SK-N-SH treated with all-trans-retinoic acid at 6 μM for 48 hours (cell line): ENCODE measurements around the gene PBX1.

Experiments
- ATAC-seq: fragments of 200-7000 bp; cut with Tn5 transposase; 3 replicates; pipeline ENCODE4 v1.9.1; 2020; ENCODE audit warnings: mild to moderate bottlenecking, moderate library complexity
- BACH2 ChIP-seq: fragments of 250-450 bp; sonication (Bioruptor Pico); IDR thresholded peaks from 2 replicates; pipeline ENCODE4 v1.9.0; 2021; ENCODE audit warnings: mild to moderate bottlenecking, borderline replicate concordance
- CSRNP3 ChIP-seq: fragments of 250-450 bp; sonication (Bioruptor Pico); IDR thresholded peaks from 2 replicates; pipeline ENCODE4 v1.5.1; 2021; ENCODE audit warnings: mild to moderate bottlenecking, moderate library complexity
- ESRRG ChIP-seq: fragments of 250-450 bp; sonication (Bioruptor Pico); IDR thresholded peaks from 2 replicates; pipeline ENCODE4 v1.6.1; 2021; ENCODE audit warnings: mild to moderate bottlenecking
- GLIS3 ChIP-seq: fragments of 250-450 bp; sonication (Bioruptor Pico); IDR thresholded peaks from 2 replicates; pipeline ENCODE4 v1.5.0; 2020; ENCODE audit warnings: mild to moderate bottlenecking, moderate library complexity
- ISL1 ChIP-seq: fragments of 250-450 bp; sonication (Bioruptor Pico); IDR thresholded peaks from 2 replicates; pipeline ENCODE4 v2.1.2; 2022; ENCODE audit warnings: mild to moderate bottlenecking, moderate library complexity
- OSR1 ChIP-seq: fragments of 250-450 bp; sonication (Bioruptor Pico); IDR thresholded peaks from 2 replicates; pipeline ENCODE4 v1.8.0; 2022; ENCODE audit warnings: moderate library complexity, mild to moderate bottlenecking, inconsistent platforms
- PPARA ChIP-seq: fragments of 250-450 bp; sonication (Bioruptor Pico); IDR thresholded peaks from 2 replicates; pipeline ENCODE4 v1.5.0; 2020; ENCODE audit warnings: mild to moderate bottlenecking, borderline replicate concordance
- RARB ChIP-seq: fragments of 250-450 bp; sonication (Bioruptor Pico); IDR thresholded peaks from 2 replicates; pipeline ENCODE4 v1.8.0; 2021; ENCODE audit warnings: mild to moderate bottlenecking, moderate library complexity
- SNAI2 ChIP-seq: fragments of 250-450 bp; sonication (Bioruptor Pico); IDR thresholded peaks from 2 replicates; pipeline ENCODE4 v1.5.0; 2020; ENCODE audit warnings: mild to moderate bottlenecking, moderate library complexity
- TCF4 ChIP-seq: fragments of 250-450 bp; sonication (Bioruptor Pico); IDR thresholded peaks from 2 replicates; pipeline ENCODE4 v1.8.0; 2021; ENCODE audit warnings: mild to moderate bottlenecking, moderate library complexity, borderline replicate concordance
- TOX ChIP-seq: fragments of 250-450 bp; sonication (Bioruptor Pico); IDR thresholded peaks from 2 replicates; pipeline ENCODE4 v1.8.0; 2021; ENCODE audit warnings: mild to moderate bottlenecking, moderate library complexity, borderline replicate concordance
- ZC3H10 ChIP-seq: fragments of 250-450 bp; sonication (Bioruptor Pico); IDR thresholded peaks from 2 replicates; pipeline ENCODE4 v1.5.1; 2021; ENCODE audit warnings: mild to moderate bottlenecking, moderate library complexity
- ZFP3 ChIP-seq: fragments of 250-450 bp; sonication (Bioruptor Pico); IDR thresholded peaks from 2 replicates; pipeline ENCODE4 v1.5.0; 2020; ENCODE audit warnings: mild to moderate bottlenecking, moderate library complexity
- ZFP30 ChIP-seq: fragments of 450-650 bp; formaldehyde crosslinking; IDR thresholded peaks from 2 replicates; pipeline ENCODE4 v1.5.0; 2022; ENCODE audit warnings: mild to moderate bottlenecking, moderate library complexity
- ZNF565 ChIP-seq: fragments of 450-650 bp; formaldehyde crosslinking; conservative IDR thresholded peaks from 2 replicates; pipeline ENCODE4 v1.5.0; 2020; ENCODE audit warnings: low read depth, mild to moderate bottlenecking, moderate library complexity
- ZNF70 ChIP-seq: fragments of 450-650 bp; formaldehyde crosslinking; IDR thresholded peaks from 2 replicates; pipeline ENCODE4 v1.5.0; 2020; ENCODE audit warnings: mild to moderate bottlenecking, moderate library complexity
- TF ChIP-seq, protein P1 (sequence below): fragments of 250-450 bp; sonication (Bioruptor Pico); IDR thresholded peaks from 2 replicates; pipeline ENCODE4 v1.8.0; 2021; ENCODE audit warnings: low read depth, mild to moderate bottlenecking, moderate library complexity, borderline replicate concordance
- TF ChIP-seq, protein P2 (sequence below): fragments of 250-450 bp; sonication (Bioruptor Pico); IDR thresholded peaks from 2 replicates; pipeline ENCODE4 v1.5.0; 2020; ENCODE audit warnings: mild to moderate bottlenecking, moderate library complexity
- TF ChIP-seq, protein P3 (sequence below): fragments of 250-450 bp; sonication (Bioruptor Pico); IDR thresholded peaks from 2 replicates; pipeline ENCODE4 v1.5.1; 2020; ENCODE audit warnings: low read depth, mild to moderate bottlenecking, moderate library complexity

The PBX1 gene

DNA sequence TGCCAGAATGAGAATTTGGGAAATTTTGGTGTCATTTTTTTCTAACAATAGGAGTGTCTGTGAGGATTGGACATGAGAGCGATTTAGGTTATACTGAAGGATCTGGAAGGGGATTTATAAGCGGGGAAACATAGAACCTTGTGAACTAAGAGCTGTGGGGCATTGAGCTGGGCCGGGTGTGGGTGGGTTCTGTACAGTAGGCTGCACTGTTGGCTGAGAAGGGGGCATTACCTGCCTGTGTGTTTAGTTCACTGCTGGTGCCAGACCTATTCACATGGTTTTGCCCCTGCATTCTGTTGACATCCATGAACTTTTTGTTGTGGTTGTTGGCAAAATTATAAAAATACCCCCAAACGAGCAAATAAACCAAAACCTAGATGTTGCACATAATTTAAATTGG is 8.8 kb downstream of the PBX1 start (continued):
- no peak for TF ChIP-seq GLIS3 (CRISPR knock-in tag)
- TF ChIP-seq ISL1 (CRISPR knock-in tag), result no peak
- TF ChIP-seq, protein P1, sequence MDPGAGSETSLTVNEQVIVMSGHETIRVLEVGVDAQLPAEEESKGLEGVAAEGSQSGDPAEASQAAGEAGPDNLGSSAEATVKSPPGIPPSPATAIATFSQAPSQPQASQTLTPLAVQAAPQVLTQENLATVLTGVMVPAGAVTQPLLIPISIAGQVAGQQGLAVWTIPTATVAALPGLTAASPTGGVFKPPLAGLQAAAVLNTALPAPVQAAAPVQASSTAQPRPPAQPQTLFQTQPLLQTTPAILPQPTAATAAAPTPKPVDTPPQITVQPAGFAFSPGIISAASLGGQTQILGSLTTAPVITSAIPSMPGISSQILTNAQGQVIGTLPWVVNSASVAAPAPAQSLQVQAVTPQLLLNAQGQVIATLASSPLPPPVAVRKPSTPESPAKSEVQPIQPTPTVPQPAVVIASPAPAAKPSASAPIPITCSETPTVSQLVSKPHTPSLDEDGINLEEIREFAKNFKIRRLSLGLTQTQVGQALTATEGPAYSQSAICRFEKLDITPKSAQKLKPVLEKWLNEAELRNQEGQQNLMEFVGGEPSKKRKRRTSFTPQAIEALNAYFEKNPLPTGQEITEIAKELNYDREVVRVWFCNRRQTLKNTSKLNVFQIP, result no peak
- TF ChIP-seq CSRNP3, result no peak
- no peak for TF ChIP-seq ZC3H10

GRCh38 chr1:164569241-164569640 is 10.3 kb downstream of the PBX1 start:
- TF ChIP-seq ZNF565 (CRISPR knock-in tag) (no peak), ZC3H10 (no peak), GLIS3 (CRISPR knock-in tag) (no peak), ZNF70 (no peak), PPARA (CRISPR knock-in tag) (no peak), CSRNP3 (no peak), SNAI2 (CRISPR knock-in tag) (no peak), RARB (CRISPR knock-in tag) (no peak)
- TF ChIP-seq, protein P2, sequence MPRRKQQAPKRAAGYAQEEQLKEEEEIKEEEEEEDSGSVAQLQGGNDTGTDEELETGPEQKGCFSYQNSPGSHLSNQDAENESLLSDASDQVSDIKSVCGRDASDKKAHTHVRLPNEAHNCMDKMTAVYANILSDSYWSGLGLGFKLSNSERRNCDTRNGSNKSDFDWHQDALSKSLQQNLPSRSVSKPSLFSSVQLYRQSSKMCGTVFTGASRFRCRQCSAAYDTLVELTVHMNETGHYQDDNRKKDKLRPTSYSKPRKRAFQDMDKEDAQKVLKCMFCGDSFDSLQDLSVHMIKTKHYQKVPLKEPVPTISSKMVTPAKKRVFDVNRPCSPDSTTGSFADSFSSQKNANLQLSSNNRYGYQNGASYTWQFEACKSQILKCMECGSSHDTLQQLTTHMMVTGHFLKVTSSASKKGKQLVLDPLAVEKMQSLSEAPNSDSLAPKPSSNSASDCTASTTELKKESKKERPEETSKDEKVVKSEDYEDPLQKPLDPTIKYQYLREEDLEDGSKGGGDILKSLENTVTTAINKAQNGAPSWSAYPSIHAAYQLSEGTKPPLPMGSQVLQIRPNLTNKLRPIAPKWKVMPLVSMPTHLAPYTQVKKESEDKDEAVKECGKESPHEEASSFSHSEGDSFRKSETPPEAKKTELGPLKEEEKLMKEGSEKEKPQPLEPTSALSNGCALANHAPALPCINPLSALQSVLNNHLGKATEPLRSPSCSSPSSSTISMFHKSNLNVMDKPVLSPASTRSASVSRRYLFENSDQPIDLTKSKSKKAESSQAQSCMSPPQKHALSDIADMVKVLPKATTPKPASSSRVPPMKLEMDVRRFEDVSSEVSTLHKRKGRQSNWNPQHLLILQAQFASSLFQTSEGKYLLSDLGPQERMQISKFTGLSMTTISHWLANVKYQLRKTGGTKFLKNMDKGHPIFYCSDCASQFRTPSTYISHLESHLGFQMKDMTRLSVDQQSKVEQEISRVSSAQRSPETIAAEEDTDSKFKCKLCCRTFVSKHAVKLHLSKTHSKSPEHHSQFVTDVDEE, result no peak
- TF ChIP-seq, protein P3, sequence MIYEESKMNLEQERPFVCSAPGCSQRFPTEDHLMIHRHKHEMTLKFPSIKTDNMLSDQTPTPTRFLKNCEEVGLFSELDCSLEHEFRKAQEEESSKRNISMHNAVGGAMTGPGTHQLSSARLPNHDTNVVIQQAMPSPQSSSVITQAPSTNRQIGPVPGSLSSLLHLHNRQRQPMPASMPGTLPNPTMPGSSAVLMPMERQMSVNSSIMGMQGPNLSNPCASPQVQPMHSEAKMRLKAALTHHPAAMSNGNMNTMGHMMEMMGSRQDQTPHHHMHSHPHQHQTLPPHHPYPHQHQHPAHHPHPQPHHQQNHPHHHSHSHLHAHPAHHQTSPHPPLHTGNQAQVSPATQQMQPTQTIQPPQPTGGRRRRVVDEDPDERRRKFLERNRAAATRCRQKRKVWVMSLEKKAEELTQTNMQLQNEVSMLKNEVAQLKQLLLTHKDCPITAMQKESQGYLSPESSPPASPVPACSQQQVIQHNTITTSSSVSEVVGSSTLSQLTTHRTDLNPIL (CRISPR knock-in tag), result no peak
- no peak for ATAC-seq

- TF ChIP-seq TCF4 (CRISPR knock-in tag) (no peak), TOX (CRISPR knock-in tag) (no peak), PPARA (CRISPR knock-in tag) (no peak), ESRRG (CRISPR knock-in tag) (no peak), GLIS3 (CRISPR knock-in tag) (no peak), RARB (CRISPR knock-in tag) (no peak), OSR1 (CRISPR knock-in tag) (no peak), ZNF565 (CRISPR knock-in tag) (no peak), ISL1 (CRISPR knock-in tag) (no peak), ZC3H10 (no peak), ZNF70 (no peak), CSRNP3 (no peak), BACH2 (CRISPR knock-in tag) (no peak), ZFP3 (CRISPR knock-in tag) (no peak), ZFP30 (CRISPR knock-in tag) (no peak)
- TF ChIP-seq, protein P1, result no peak
- TF ChIP-seq, protein P2, result no peak
- TF ChIP-seq, all 23 proteins: peak for 0
- ATAC-seq, result no peak
These were observed 10.9 kb downstream of the PBX1 start for GRCh38 chr1:164569866-164570265.
